HepG2 (cell line): Measurements from ENCODE around the gene PPIA. TPM values are rescaled to one million over a fixed set of nuclear protein-coding genes. Genes with fewer than 3 reads are reported as not detected.
A peak's percentile ranks its signal among the peaks of the same experiment; 100 is the strongest.

Experiments used
- ATRX ChIP-seq: sonication (generic); formaldehyde crosslinking; IDR thresholded peaks from 2 replicates; pipeline ENCODE4 v1.4.0; 2020; ENCODE audit warnings: missing genetic modification reagents, borderline replicate concordance
- CBX5 ChIP-seq: sonication (generic); formaldehyde crosslinking; IDR thresholded peaks from 2 replicates; pipeline ENCODE4 v1.4.0; 2020; ENCODE audit warnings: missing genetic modification reagents, borderline replicate concordance
- HES4 ChIP-seq: sonication (generic); formaldehyde crosslinking; IDR thresholded peaks from 2 replicates; pipeline ENCODE4 v1.9.0; 2021; ENCODE audit warnings: mild to moderate bottlenecking, missing genetic modification reagents, borderline replicate concordance
- MBD4 ChIP-seq: IDR thresholded peaks from 2 replicates; pipeline ENCODE4 v1.6.1; 2012; ENCODE audit warnings: low read length, inconsistent platforms, borderline replicate concordance
- NFE2L2 ChIP-seq: fragments of 150-350 bp; IDR thresholded peaks from 2 replicates; pipeline ENCODE4 v1.6.1; 2014; ENCODE audit warnings: low read length
- RFX3 ChIP-seq: IDR thresholded peaks from 2 replicates; pipeline ENCODE4 v1.6.1; 2016; ENCODE audit warnings: missing biosample characterization, missing genetic modification reagents
- SNAPC2 ChIP-seq: sonication (generic); formaldehyde crosslinking; IDR thresholded peaks from 2 replicates; pipeline ENCODE4 v1.8.1; 2022; ENCODE audit warnings: mild to moderate bottlenecking, missing genetic modification reagents
- TOE1 ChIP-seq: sonication (generic); formaldehyde crosslinking; IDR thresholded peaks from 2 replicates; pipeline ENCODE4 v1.4.0; 2020; ENCODE audit warnings: mild to moderate bottlenecking, missing genetic modification reagents
- ZFP36 ChIP-seq: fragments of 150-350 bp; IDR thresholded peaks from 2 replicates; pipeline ENCODE4 v1.6.1; 2018; ENCODE audit warnings: borderline replicate concordance, low read length, low read depth; ENCODE audit not compliant: partially characterized antibody
- ZKSCAN5 ChIP-seq: sonication (generic); formaldehyde crosslinking; IDR thresholded peaks from 2 replicates; pipeline ENCODE4 v1.5.1; 2020; ENCODE audit warnings: mild to moderate bottlenecking, missing genetic modification reagents
- ZNF24 ChIP-seq: fragments of 450-650 bp; IDR thresholded peaks from 2 replicates; pipeline ENCODE4 v1.6.1; 2017; ENCODE audit warnings: antibody characterized with exemption, mild to moderate bottlenecking
- ZNF468 ChIP-seq: sonication (generic); formaldehyde crosslinking; IDR thresholded peaks from 2 replicates; pipeline ENCODE4 v1.8.0; 2022; ENCODE audit warnings: mild to moderate bottlenecking, moderate library complexity, missing genetic modification reagents
- ZNF572 ChIP-seq: sonication (generic); formaldehyde crosslinking; IDR thresholded peaks from 2 replicates; pipeline ENCODE4 v1.5.1; 2020; ENCODE audit warnings: mild to moderate bottlenecking, missing genetic modification reagents
- ZNF678 ChIP-seq: sonication (generic); formaldehyde crosslinking; IDR thresholded peaks from 2 replicates; pipeline ENCODE4 v1.4.0; 2020; ENCODE audit warnings: mild to moderate bottlenecking, missing genetic modification reagents
- polyA plus RNA-seq, 8 experiments: library from polyadenylated mRNA; depleted of rRNA in 3 of 8; stranded (reverse) in 7 of 8; unstranded in 1 of 8; fragments of >200 nt; fragmentation: Illumina TruSeq in 4 of 8; extraction: Trizol in 4 of 8; gene quantifications; 2 replicates each; pipeline versions ENCODE4 v1.2.1 to v1.2.3, GENCODE V29; 2011 to 2016; ENCODE audit warnings: low read depth in 4 of 8, missing spikeins in 1 of 8, mixed read lengths in 1 of 8; ENCODE audit not compliant: insufficient read depth in 1 of 8
- total RNA-seq, 5 experiments: library from RNA; depleted of rRNA; stranded (reverse); fragments of >200 nt; fragmentation: Illumina TruSeq; extraction: Trizol; gene quantifications; 2 replicates each; pipeline ENCODE4 v1.2.3, GENCODE V29; 2016; ENCODE audit warnings: low read depth in 1 of 5
- TF ChIP-seq, protein P1 (sequence below): sonication (generic); formaldehyde crosslinking; IDR thresholded peaks from 2 replicates; pipeline ENCODE4 v1.4.0; 2020; ENCODE audit warnings: low read depth, missing genetic modification reagents
- TF ChIP-seq, protein P2 (sequence below), 2 experiments: IDR thresholded peaks; 2 replicates each; pipeline ENCODE4 v1.6.1; 2011 to 2012; ENCODE audit warnings: low read length in 2 of 2, borderline replicate concordance in 1 of 2, low read depth in 1 of 2, mild to moderate bottlenecking in 1 of 2, moderate library complexity in 1 of 2
- TF ChIP-seq, protein P3 (sequence below): sonication (generic); formaldehyde crosslinking; IDR thresholded peaks from 2 replicates; pipeline ENCODE4 v1.5.1; 2020; ENCODE audit warnings: mild to moderate bottlenecking, missing genetic modification reagents
- TF ChIP-seq, protein P4 (sequence below): fragments of 450-650 bp; IDR thresholded peaks from 2 replicates; pipeline ENCODE4 v1.6.1; 2016

PPIA gene
- total and polyA plus RNA-seq, 2 of the 13 experiments (the other 11 are each of a cell fraction or from before 2014, with no cell fraction given) = 2,268 to 3,010 TPM

DNA sequence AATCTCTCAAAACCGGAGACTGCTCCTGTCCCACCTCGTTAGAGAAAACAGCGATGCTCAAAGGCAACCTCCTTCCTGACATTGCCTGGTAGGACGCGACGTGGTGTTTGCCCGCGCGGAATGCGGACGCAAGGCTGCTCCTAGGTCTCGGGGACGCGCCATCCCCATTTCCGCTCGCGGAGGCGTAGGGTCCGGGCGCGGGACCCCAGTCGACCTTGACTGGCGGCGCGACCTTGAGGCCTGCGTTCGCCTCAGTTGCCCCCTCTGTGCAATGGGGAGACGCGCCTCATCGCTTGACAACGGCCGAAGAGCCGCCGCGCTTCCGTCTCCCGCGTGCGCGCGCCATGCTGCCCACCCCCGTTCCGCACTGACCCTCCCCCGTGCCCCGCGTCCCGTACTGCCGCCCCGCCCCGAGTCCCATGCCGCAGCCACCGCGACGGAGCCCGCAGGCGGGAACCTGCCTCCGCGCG lies 412 bp upstream of the PPIA start (continued):
- no peak for TF ChIP-seq HES4
- TF ChIP-seq, protein P1, sequence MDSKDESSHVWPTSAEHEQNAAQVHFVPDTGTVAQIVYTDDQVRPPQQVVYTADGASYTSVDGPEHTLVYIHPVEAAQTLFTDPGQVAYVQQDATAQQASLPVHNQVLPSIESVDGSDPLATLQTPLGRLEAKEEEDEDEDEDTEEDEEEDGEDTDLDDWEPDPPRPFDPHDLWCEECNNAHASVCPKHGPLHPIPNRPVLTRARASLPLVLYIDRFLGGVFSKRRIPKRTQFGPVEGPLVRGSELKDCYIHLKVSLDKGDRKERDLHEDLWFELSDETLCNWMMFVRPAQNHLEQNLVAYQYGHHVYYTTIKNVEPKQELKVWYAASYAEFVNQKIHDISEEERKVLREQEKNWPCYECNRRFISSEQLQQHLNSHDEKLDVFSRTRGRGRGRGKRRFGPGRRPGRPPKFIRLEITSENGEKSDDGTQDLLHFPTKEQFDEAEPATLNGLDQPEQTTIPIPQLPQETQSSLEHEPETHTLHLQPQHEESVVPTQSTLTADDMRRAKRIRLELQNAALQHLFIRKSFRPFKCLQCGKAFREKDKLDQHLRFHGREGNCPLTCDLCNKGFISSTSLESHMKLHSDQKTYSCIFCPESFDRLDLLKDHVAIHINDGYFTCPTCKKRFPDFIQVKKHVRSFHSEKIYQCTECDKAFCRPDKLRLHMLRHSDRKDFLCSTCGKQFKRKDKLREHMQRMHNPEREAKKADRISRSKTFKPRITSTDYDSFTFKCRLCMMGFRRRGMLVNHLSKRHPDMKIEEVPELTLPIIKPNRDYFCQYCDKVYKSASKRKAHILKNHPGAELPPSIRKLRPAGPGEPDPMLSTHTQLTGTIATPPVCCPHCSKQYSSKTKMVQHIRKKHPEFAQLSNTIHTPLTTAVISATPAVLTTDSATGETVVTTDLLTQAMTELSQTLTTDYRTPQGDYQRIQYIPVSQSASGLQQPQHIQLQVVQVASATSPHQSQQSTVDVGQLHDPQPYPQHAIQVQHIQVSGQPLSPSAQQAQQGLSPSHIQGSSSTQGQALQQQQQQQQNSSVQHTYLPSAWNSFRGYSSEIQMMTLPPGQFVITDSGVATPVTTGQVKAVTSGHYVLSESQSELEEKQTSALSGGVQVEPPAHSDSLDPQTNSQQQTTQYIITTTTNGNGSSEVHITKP = no peak; the same call in 1 of the 2 replicates
- TF ChIP-seq, protein P2, sequence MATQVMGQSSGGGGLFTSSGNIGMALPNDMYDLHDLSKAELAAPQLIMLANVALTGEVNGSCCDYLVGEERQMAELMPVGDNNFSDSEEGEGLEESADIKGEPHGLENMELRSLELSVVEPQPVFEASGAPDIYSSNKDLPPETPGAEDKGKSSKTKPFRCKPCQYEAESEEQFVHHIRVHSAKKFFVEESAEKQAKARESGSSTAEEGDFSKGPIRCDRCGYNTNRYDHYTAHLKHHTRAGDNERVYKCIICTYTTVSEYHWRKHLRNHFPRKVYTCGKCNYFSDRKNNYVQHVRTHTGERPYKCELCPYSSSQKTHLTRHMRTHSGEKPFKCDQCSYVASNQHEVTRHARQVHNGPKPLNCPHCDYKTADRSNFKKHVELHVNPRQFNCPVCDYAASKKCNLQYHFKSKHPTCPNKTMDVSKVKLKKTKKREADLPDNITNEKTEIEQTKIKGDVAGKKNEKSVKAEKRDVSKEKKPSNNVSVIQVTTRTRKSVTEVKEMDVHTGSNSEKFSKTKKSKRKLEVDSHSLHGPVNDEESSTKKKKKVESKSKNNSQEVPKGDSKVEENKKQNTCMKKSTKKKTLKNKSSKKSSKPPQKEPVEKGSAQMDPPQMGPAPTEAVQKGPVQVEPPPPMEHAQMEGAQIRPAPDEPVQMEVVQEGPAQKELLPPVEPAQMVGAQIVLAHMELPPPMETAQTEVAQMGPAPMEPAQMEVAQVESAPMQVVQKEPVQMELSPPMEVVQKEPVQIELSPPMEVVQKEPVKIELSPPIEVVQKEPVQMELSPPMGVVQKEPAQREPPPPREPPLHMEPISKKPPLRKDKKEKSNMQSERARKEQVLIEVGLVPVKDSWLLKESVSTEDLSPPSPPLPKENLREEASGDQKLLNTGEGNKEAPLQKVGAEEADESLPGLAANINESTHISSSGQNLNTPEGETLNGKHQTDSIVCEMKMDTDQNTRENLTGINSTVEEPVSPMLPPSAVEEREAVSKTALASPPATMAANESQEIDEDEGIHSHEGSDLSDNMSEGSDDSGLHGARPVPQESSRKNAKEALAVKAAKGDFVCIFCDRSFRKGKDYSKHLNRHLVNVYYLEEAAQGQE (IDR thresholded peaks at IDR 0.05; ENCODE audit: borderline replicate concordance in 1 of 2, low read depth in 1 of 2, low read length in 2 of 2) = no peak; a peak in 1 of 4 replicates
- no peak for TF ChIP-seq ATRX
- TF ChIP-seq ZNF678 (CRISPR knock-in tag) = no peak; the same call in 1 of the 2 replicates
- no peak for TF ChIP-seq ZNF572 (CRISPR knock-in tag)
- TF ChIP-seq RFX3 = no peak
- TF ChIP-seq TOE1 (CRISPR knock-in tag) = no peak
- no peak for TF ChIP-seq NFE2L2
- no peak for TF ChIP-seq ZKSCAN5 (CRISPR knock-in tag)
- no peak for TF ChIP-seq ZNF468 (CRISPR knock-in tag)
- TF ChIP-seq, protein P3, sequence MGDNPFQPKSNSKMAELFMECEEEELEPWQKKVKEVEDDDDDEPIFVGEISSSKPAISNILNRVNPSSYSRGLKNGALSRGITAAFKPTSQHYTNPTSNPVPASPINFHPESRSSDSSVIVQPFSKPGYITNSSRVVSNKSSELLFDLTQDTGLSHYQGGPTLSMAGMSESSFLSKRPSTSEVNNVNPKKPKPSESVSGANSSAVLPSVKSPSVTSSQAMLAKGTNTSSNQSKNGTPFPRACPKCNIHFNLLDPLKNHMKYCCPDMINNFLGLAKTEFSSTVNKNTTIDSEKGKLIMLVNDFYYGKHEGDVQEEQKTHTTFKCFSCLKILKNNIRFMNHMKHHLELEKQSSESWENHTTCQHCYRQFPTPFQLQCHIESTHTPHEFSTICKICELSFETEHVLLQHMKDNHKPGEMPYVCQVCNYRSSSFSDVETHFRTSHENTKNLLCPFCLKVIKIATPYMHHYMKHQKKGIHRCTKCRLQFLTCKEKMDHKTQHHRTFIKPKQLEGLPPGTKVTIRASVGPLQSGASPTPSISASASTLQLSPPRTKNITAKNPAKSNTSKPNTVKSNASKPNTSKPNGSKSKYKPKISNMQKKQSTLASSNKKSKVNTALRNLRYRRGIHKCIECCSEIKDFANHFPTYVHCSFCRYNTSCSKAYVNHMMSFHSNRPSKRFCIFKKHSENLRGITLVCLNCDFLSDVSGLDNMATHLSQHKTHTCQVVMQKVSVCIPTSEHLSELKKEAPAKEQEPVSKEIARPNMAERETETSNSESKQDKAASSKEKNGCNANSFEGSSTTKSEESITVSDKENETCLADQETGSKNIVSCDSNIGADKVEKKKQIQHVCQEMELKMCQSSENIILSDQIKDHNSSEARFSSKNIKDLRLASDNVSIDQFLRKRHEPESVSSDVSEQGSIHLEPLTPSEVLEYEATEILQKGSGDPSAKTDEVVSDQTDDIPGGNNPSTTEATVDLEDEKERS (CRISPR knock-in tag) = no peak
- no peak for TF ChIP-seq SNAPC2 (CRISPR knock-in tag)
- TF ChIP-seq, protein P4, sequence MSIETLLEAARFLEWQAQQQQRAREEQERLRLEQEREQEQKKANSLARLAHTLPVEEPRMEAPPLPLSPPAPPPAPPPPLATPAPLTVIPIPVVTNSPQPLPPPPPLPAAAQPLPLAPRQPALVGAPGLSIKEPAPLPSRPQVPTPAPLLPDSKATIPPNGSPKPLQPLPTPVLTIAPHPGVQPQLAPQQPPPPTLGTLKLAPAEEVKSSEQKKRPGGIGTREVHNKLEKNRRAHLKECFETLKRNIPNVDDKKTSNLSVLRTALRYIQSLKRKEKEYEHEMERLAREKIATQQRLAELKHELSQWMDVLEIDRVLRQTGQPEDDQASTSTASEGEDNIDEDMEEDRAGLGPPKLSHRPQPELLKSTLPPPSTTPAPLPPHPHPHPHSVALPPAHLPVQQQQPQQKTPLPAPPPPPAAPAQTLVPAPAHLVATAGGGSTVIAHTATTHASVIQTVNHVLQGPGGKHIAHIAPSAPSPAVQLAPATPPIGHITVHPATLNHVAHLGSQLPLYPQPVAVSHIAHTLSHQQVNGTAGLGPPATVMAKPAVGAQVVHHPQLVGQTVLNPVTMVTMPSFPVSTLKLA = no peak
- TF ChIP-seq MBD4 = no peak
- TF ChIP-seq ZFP36 = no peak
- TF ChIP-seq ZNF24 = no peak
- 0 out of 2 replicates have a peak, but pooled peaks have one; percentile 60 for TF ChIP-seq CBX5 (CRISPR knock-in tag)
